Right lobe of liver (tissue), 6 donors: Measurements from ENCODE around the gene FYN. TPM values are rescaled to one million over a fixed set of nuclear protein-coding genes. Genes with fewer than 3 reads are reported as not detected.

Experiments
- ATAC-seq, 4 donors: fragments of 200-7000 bp; cut with Tn5 transposase; one replicate each; pipeline ENCODE4 v1.9.1; 2020; ENCODE audit warnings: mild to moderate bottlenecking in 4 of 4, moderate library complexity in 4 of 4
- DNase-seq, 3 donors: peaks; one replicate each; pipeline ENCODE4 v3.0.0-alpha.2; 2020
- H3K27ac ChIP-seq, 3 donors: fragments of 200-600 bp; one replicate each; pipeline ENCODE4 v1.8.0; 2022
- H3K27me3 ChIP-seq, 2 donors: fragments of 200-600 bp; one replicate each; pipeline ENCODE4 v1.8.0; 2022
- H3K36me3 ChIP-seq, 4 donors: fragments of 200-600 bp; sonication (generic) in 1 of 4; one replicate each; pipeline versions ENCODE4 v1.5.1 to v1.8.0; 2017 to 2022; ENCODE audit warnings: control low read depth in 1 of 4
- H3K4me1 ChIP-seq, 4 donors: fragments of 200-600 bp; sonication (generic) in 1 of 4; one replicate each; pipeline versions ENCODE4 v1.5.1 to v1.8.0; 2017 to 2022; ENCODE audit warnings: control low read depth in 1 of 4
- H3K4me3 ChIP-seq, 3 donors: fragments of 200-600 bp; one replicate each; pipeline ENCODE4 v1.8.0; 2022
- H3K9me3 ChIP-seq, 4 donors: fragments of 200-600 bp; sonication (generic) in 1 of 4; one replicate each; pipeline versions ENCODE4 v1.5.1 to v1.8.0; 2017 to 2022; ENCODE audit warnings: control low read depth in 1 of 4
- CTCF ChIP-seq, 4 donors: fragments of 200-600 bp in 3 of 4; fragments of 450-650 bp in 1 of 4; IDR thresholded peaks; one replicate each; pipeline versions ENCODE4 v1.5.1 to v1.8.0; 2016 to 2022; ENCODE audit warnings: antibody characterized with exemption in 4 of 4, mild to moderate bottlenecking in 2 of 4
- POLR2A ChIP-seq: fragments of 450-650 bp; IDR thresholded peaks from one replicate; pipeline ENCODE4 v1.6.1; 2017; ENCODE audit warnings: antibody characterized with exemption, mild to moderate bottlenecking
- WGBS: methylation state at CpG from one replicate; pipeline ENCODE4 v1.1.6; 2018; ENCODE audit warnings: low coverage, low lambda C conversion rate; ENCODE audit not compliant: insufficient coverage; ENCODE audit errors: missing lambda C conversion rate; 5-methylcytosine and 5-hydroxymethylcytosine counted together
- intact Hi-C, 2 donors: fragments of 100-400 bp; cut with DNase I; formaldehyde crosslinking; loops; one replicate each; pipeline versions ENCODE4 v1.11.2 to v1.14.1; 2022
- total RNA-seq, 6 experiments: library from RNA; depleted of rRNA in 2 of 6; stranded (reverse); fragments of >200 nt in 2 of 6; fragmentation: NEBNext Ultra II Directional in 3 of 6; extraction: Animal tissue kit (Norgen Biotek cat#: 25700) in 3 of 6; gene quantifications; one replicate each; pipeline versions ENCODE4 v1.1.0 to v1.2.4, GENCODE V29; 2016 to 2023
- donor health status: DM: no; HTN: yes; CAD: no.
- donor health status: DM: no; HTN: no; CAD: no.
- donor health status: DM: no; HTN: no; CAD: no.
- donor health status: DM: no; HTN: yes; CAD: no.
- donor health status: DM: no; HTN: yes; CAD: no.

Gene FYN
- total RNA-seq, 6 experiments from 2014 or later: 16.8 to 33.7 (median 23.5) TPM

GRCh38 chr6:111765763-111766162 lies 107.5 kb downstream of the FYN start:
- ATAC-seq: no peak
- intact Hi-C loops: no loop called here
- no peaks in the 10 kb centered on the region for H3K27me3 ChIP-seq
- H3K27ac ChIP-seq: no peak overlapping the region
- H3K36me3 ChIP-seq: no peaks in the 10 kb centered on the region
- no peaks in the 10 kb centered on the region for H3K4me1 ChIP-seq
- DNase-seq: no peak
- TF ChIP-seq CTCF (IDR thresholded peaks at IDR 0.05) (no peak), POLR2A (no peak)
- H3K9me3 ChIP-seq: no peaks in the 10 kb centered on the region
- 64% methylated on average over 1 of the region's 1 CpG for WGBS
- H3K4me3 ChIP-seq: no peak overlapping the region

GRCh38 chr6:111764238-111765175 lies 108.7 kb downstream of the FYN start:
- intact Hi-C loops: no loop called here
- H3K27ac ChIP-seq: no peak overlapping the region
- ATAC-seq (peak; percentile 23 to 57 (median 51)), DNase-seq (no peak)
- no peaks in the 10 kb centered on the region for H3K36me3 ChIP-seq
- H3K9me3 ChIP-seq: no peaks in the 10 kb centered on the region
- no peaks in the 10 kb centered on the region for H3K4me1 ChIP-seq
- WGBS: 63% methylated on average over 5 of the region's 13 CpGs
- TF ChIP-seq POLR2A (no peak), CTCF (IDR thresholded peaks at IDR 0.05) (no peak)
- H3K4me3 ChIP-seq: no peak overlapping the region
- H3K27me3 ChIP-seq: no peaks in the 10 kb centered on the region

GRCh38 chr6:111763381-111763780 lies 109.9 kb downstream of the FYN start:
- H3K27me3 ChIP-seq: no peaks in the 10 kb centered on the region
- H3K9me3 ChIP-seq: no peaks in the 10 kb centered on the region
- no peaks in the 10 kb centered on the region for H3K36me3 ChIP-seq
- ATAC-seq (no peak), DNase-seq (no peak)
- WGBS: 61% methylated on average over 2 of the region's 2 CpGs
- TF ChIP-seq CTCF (IDR thresholded peaks at IDR 0.05) (no peak), POLR2A (no peak)
- intact Hi-C loops: no loop called here
- H3K4me1 ChIP-seq: no peaks in the 10 kb centered on the region
- no peak overlapping the region for H3K4me3 ChIP-seq
- H3K27ac ChIP-seq: no peak overlapping the region

- no peak for TF ChIP-seq POLR2A
- no peak for TF ChIP-seq CTCF (IDR thresholded peaks at IDR 0.05)
- intact Hi-C loops: no loop called here
- Histone ChIP-seq H3K4me1 (no peaks in the 10 kb centered on the region), H3K27me3 (no peaks in the 10 kb centered on the region), H3K9me3 (no peaks in the 10 kb centered on the region), H3K36me3 (no peaks in the 10 kb centered on the region), H3K27ac (no peak overlapping the region), H3K4me3 (no peak overlapping the region)
- ATAC-seq (no peak), DNase-seq (no peak)
- 52% methylated on average over 6 of the region's 7 CpGs for WGBS
Measured at GRCh38 chr6:111761783-111762312, 111.4 kb downstream of the FYN start.
